ENCODE data around the gene CADM2. TPM values are rescaled to one million over a fixed set of nuclear protein-coding genes. Genes with fewer than 3 reads are reported as not detected.

The CADM2 gene
- total and polyA plus RNA-seq, 2 donors (not counting 3 experiments of a cell fraction or from before 2014, with no cell fraction given) = not detected

GRCh38 chr3:85533586-85533985, 574.8 kb downstream of the CADM2 start:
- H3K9me1 ChIP-seq (replicated peaks; ENCODE audit: control insufficient read depth, extremely low read depth, insufficient read depth, low read length) = no peaks in the 10 kb centered on the region
- no peak overlapping the region for H3K4me2 ChIP-seq (ENCODE audit: insufficient read depth, low read length)
- H3K4me3 ChIP-seq (replicated peaks in 1 of 3; ENCODE audit: insufficient read depth in 1 of 3, low read depth in 1 of 3, low read length in 3 of 3) = no peak overlapping the region
- no peak for DNase-seq (ENCODE audit: low read depth, low spot score)
- no peak for FAIRE-seq
- H3K36me3 ChIP-seq (ENCODE audit: control insufficient read depth in 2 of 2, extremely low read depth in 1 of 2, insufficient read depth in 2 of 2, low read length in 2 of 2) = no peaks in the 10 kb centered on the region
- no peak overlapping the region for H2AFZ ChIP-seq (ENCODE audit: low read depth, low read length)
- dilution Hi-C loops (cut with MboI; ENCODE audit: extremely low pct_ligation_motif_present, low sequenced_read_pairs) (no loop called here), intact Hi-C loops (cut with micrococcal nuclease) (no loop called here)
- ChIA-PET POLR2A (no interaction called here), CTCF (interaction anchor here (1.1 kb wide), 1 partner anchor 14 kb away, joined by 3 read pairs; no protein-coding TSS in a partner anchor)
- H3K9me3 ChIP-seq (replicated peaks; ENCODE audit: control insufficient read depth, insufficient read depth, low read length) = no peaks in the 10 kb centered on the region
- no peaks in the 10 kb centered on the region for H3K4me1 ChIP-seq (ENCODE audit: control insufficient read depth, extremely low read depth, insufficient read depth, low read length)
- no peaks in the 10 kb centered on the region for H3K27me3 ChIP-seq (ENCODE audit: control insufficient read depth in 2 of 2, insufficient read depth in 2 of 2, low read length in 2 of 2)
- BruUV-seq (replicated peaks) = no TSS peak
- no peak overlapping the region for H3K9ac ChIP-seq (replicated peaks; ENCODE audit: extremely low read depth, insufficient read depth, low read length)
- H4K20me1 ChIP-seq (replicated peaks; ENCODE audit: control insufficient read depth, extremely low read depth, insufficient read depth, low read length) = no peaks in the 10 kb centered on the region
- no peak overlapping the region for H3K27ac ChIP-seq (ENCODE audit: insufficient read depth, low read depth, low read length)
- no peaks in the 10 kb centered on the region for H3K79me2 ChIP-seq (ENCODE audit: control insufficient read depth, insufficient read depth, low read length)
- TF ChIP-seq MYC (IDR thresholded peaks at IDR 0.05; ENCODE audit: low read depth, low read length) (no peak), MAX (IDR thresholded peaks at IDR 0.05; ENCODE audit: insufficient read depth, insufficient read length) (no peak), GATA2 (IDR thresholded peaks at IDR 0.05; ENCODE audit: insufficient read depth, insufficient read length, low read depth, low read length) (no peak), POLR2AphosphoS5 (IDR thresholded peaks at IDR 0.05; ENCODE audit: insufficient read depth, low read depth, low read length) (no peak), POLR2A (IDR thresholded peaks at IDR 0.05; ENCODE audit: low read depth, low read length) (no peak), CTCF (IDR thresholded peaks at IDR 0.05; ENCODE audit: extremely low read depth in 1 of 2, insufficient read depth in 1 of 2, low read depth in 1 of 2, low read length in 2 of 2) (no peak), EZH2 (IDR thresholded peaks at IDR 0.05; ENCODE audit: borderline replicate concordance, low read depth, low read length, severe bottlenecking) (no peak), FOS (IDR thresholded peaks at IDR 0.05; ENCODE audit: borderline replicate concordance, insufficient read depth, low read length) (no peak), JUN (IDR thresholded peaks at IDR 0.05; ENCODE audit: borderline replicate concordance, insufficient read depth, insufficient read length, low read depth) (no peak)
